HepG2 (cell line): ENCODE measurements around the gene URGCP. TPM values are rescaled to one million over a fixed set of nuclear protein-coding genes. Genes with fewer than 3 reads are reported as not detected.

Experiments used
- CENPX ChIP-seq: sonication (generic); formaldehyde crosslinking; IDR thresholded peaks from 2 replicates; pipeline ENCODE4 v1.9.0; 2021; ENCODE audit warnings: mild to moderate bottlenecking, missing genetic modification reagents, moderate library complexity
- DMTF1 ChIP-seq: sonication (generic); formaldehyde crosslinking; IDR thresholded peaks from 2 replicates; pipeline ENCODE4 v1.4.0; 2020; ENCODE audit warnings: mild to moderate bottlenecking, missing genetic modification reagents
- IRX3 ChIP-seq: sonication (generic); formaldehyde crosslinking; IDR thresholded peaks from 2 replicates; pipeline ENCODE4 v1.8.1; 2023; ENCODE audit warnings: mild to moderate bottlenecking, low read depth, missing genetic modification reagents, borderline replicate concordance
- MAFG ChIP-seq: sonication (generic); formaldehyde crosslinking; IDR thresholded peaks from 2 replicates; pipeline ENCODE4 v1.5.1; 2020; ENCODE audit warnings: mild to moderate bottlenecking, missing genetic modification reagents
- MEIS2 ChIP-seq: sonication (generic); formaldehyde crosslinking; IDR thresholded peaks from 2 replicates; pipeline ENCODE4 v1.9.0; 2021; ENCODE audit warnings: mild to moderate bottlenecking, missing genetic modification reagents
- MLX ChIP-seq: IDR thresholded peaks from 2 replicates; pipeline ENCODE4 v1.6.1; 2016
- ONECUT2 ChIP-seq: sonication (generic); formaldehyde crosslinking; IDR thresholded peaks from 2 replicates; pipeline ENCODE4 v1.4.0; 2020; ENCODE audit warnings: missing genetic modification reagents
- RNF219 ChIP-seq: sonication (generic); formaldehyde crosslinking; IDR thresholded peaks from 2 replicates; pipeline ENCODE4 v1.5.0; 2020; ENCODE audit warnings: mild to moderate bottlenecking, missing genetic modification reagents
- RXRB ChIP-seq: IDR thresholded peaks from 2 replicates; pipeline ENCODE4 v1.6.1; 2016; ENCODE audit warnings: borderline replicate concordance, missing genetic modification reagents, missing compliant biosample characterization
- SKIL ChIP-seq: sonication (generic); formaldehyde crosslinking; IDR thresholded peaks from 2 replicates; pipeline ENCODE4 v1.8.0; 2022; ENCODE audit warnings: missing genetic modification reagents, mild to moderate bottlenecking, moderate library complexity, borderline replicate concordance
- SNAPC4 ChIP-seq: sonication (generic); formaldehyde crosslinking; IDR thresholded peaks from 2 replicates; pipeline ENCODE4 v1.4.0; 2020; ENCODE audit warnings: mild to moderate bottlenecking, missing genetic modification reagents
- SYNCRIP ChIP-seq: fragments of 200-400 bp; formaldehyde crosslinking; IDR thresholded peaks from 2 replicates; pipeline ENCODE4 v1.6.1; 2018; ENCODE audit warnings: mild to moderate bottlenecking, low read depth, low read length; ENCODE audit not compliant: insufficient read depth
- THRA ChIP-seq: sonication (generic); formaldehyde crosslinking; IDR thresholded peaks from 2 replicates; pipeline ENCODE4 v1.4.0; 2020; ENCODE audit warnings: missing genetic modification reagents, borderline replicate concordance
- ZSCAN9 ChIP-seq: IDR thresholded peaks from 2 replicates; pipeline ENCODE4 v1.6.1; 2016; ENCODE audit warnings: borderline replicate concordance
- polyA plus RNA-seq, 8 experiments: library from polyadenylated mRNA; depleted of rRNA in 3 of 8; stranded (reverse) in 7 of 8; unstranded in 1 of 8; fragments of >200 nt; fragmentation: Illumina TruSeq in 4 of 8; extraction: Trizol in 4 of 8; gene quantifications; 2 replicates each; pipeline versions ENCODE4 v1.2.1 to v1.2.3, GENCODE V29; 2011 to 2016; ENCODE audit warnings: low read depth in 4 of 8, missing spikeins in 1 of 8, mixed read lengths in 1 of 8; ENCODE audit not compliant: insufficient read depth in 1 of 8
- total RNA-seq, 5 experiments: library from RNA; depleted of rRNA; stranded (reverse); fragments of >200 nt; fragmentation: Illumina TruSeq; extraction: Trizol; gene quantifications; 2 replicates each; pipeline ENCODE4 v1.2.3, GENCODE V29; 2016; ENCODE audit warnings: low read depth in 1 of 5

The URGCP gene
- total and polyA plus RNA-seq, 2 of the 13 experiments (the other 11 are each of a cell fraction or from before 2014, with no cell fraction given): 22.3 to 25.8 TPM

- no peak for TF ChIP-seq THRA
- no peak for TF ChIP-seq CENPX (CRISPR knock-in tag)
- TF ChIP-seq IRX3 (CRISPR knock-in tag): no peak
- TF ChIP-seq RNF219 (CRISPR knock-in tag): no peak
- TF ChIP-seq SNAPC4 (CRISPR knock-in tag): no peak
- no peak for TF ChIP-seq DMTF1 (CRISPR knock-in tag)
- no peak for TF ChIP-seq ZSCAN9 (CRISPR knock-in tag)
- no peak for TF ChIP-seq ONECUT2 (CRISPR knock-in tag)
- TF ChIP-seq RXRB (CRISPR knock-in tag): no peak
- TF ChIP-seq MLX (CRISPR knock-in tag): no peak
- TF ChIP-seq MAFG (CRISPR knock-in tag): no peak
- TF ChIP-seq MEIS2 (CRISPR knock-in tag): 0 out of 2 replicates have a peak, but pooled peaks have one; percentile 20
- TF ChIP-seq SKIL (CRISPR knock-in tag): no peak
- TF ChIP-seq SYNCRIP: no peak
These were observed at the start of gene URGCP (continued) for GRCh38 chr7:43906331-43907010.
